ENCODE measurements around the gene TYK2. TPM values are rescaled to one million over a fixed set of nuclear protein-coding genes. Genes with fewer than 3 reads are reported as not detected.

Gene TYK2
- total and polyA plus RNA-seq, 9 of the 15 experiments (the other 6 are each of a cell fraction or from before 2014, with no cell fraction given), result 15.0 to 182 (median 85.9) TPM

DNA sequence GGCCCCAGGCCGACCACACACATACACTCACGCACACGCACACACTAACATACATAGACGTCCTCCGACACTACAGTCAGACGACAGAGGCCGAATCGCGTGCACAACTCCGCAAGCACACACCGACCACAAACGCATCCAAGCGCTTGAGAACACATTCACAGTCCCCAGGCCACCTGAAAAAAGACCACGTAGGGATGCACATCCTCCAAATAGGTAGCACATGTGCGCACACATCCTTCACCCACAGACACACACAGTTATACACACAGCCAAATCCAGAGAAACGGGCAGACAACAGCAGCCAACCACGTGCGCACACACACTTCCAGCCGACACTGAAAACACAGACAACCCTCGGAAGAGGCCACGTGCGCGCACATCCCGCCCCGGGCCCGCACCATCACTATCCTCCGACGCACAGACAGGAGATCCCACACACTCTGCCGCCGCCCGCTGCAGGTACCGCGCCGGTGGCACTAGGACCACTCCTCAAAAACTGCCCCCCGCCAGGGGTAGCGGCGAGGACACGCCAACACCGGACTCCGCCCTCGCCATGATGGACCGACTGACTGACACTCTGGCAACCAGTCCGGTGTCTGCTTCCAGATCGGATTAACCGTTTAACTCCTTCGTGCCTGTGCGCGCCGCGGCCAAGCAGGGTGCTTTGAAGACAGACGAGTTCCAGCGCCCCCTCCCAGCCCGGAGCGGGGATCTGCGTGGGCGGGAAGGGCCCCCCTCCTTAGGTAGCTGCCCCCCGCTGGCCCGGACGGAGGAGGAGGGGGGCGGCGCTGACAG is 39.5 kb upstream of the TYK2 start (continued):
- TF ChIP-seq ZNF436 (CRISPR knock-in tag; IDR thresholded peaks at IDR 0.05), result no peak
- TF ChIP-seq DNMT1 (IDR thresholded peaks at IDR 0.05), result peak; percentile 92; the same call in 1 of the 2 replicates
- TF ChIP-seq LARP7 (IDR thresholded peaks at IDR 0.05), result peak; percentile 73; the same call in 1 of the 2 replicates
- TF ChIP-seq CCAR2 (IDR thresholded peaks at IDR 0.05; ENCODE audit: low read depth, low read length), result 0 out of 2 replicates have a peak, but pooled peaks have one; percentile 24
- 0 out of 2 replicates have a peak, but pooled peaks have one; percentile 64 for TF ChIP-seq MTA1 (IDR thresholded peaks at IDR 0.05; ENCODE audit: borderline replicate concordance)
- TF ChIP-seq, protein P1, sequence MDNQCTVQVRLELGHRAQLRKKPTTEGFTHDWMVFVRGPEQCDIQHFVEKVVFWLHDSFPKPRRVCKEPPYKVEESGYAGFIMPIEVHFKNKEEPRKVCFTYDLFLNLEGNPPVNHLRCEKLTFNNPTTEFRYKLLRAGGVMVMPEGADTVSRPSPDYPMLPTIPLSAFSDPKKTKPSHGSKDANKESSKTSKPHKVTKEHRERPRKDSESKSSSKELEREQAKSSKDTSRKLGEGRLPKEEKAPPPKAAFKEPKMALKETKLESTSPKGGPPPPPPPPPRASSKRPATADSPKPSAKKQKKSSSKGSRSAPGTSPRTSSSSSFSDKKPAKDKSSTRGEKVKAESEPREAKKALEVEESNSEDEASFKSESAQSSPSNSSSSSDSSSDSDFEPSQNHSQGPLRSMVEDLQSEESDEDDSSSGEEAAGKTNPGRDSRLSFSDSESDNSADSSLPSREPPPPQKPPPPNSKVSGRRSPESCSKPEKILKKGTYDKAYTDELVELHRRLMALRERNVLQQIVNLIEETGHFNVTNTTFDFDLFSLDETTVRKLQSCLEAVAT (IDR thresholded peaks at IDR 0.05), result peak in 1 of 2 experiments; percentile 77
- TF ChIP-seq, protein P2, sequence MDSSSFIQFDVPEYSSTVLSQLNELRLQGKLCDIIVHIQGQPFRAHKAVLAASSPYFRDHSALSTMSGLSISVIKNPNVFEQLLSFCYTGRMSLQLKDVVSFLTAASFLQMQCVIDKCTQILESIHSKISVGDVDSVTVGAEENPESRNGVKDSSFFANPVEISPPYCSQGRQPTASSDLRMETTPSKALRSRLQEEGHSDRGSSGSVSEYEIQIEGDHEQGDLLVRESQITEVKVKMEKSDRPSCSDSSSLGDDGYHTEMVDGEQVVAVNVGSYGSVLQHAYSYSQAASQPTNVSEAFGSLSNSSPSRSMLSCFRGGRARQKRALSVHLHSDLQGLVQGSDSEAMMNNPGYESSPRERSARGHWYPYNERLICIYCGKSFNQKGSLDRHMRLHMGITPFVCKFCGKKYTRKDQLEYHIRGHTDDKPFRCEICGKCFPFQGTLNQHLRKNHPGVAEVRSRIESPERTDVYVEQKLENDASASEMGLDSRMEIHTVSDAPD (CRISPR knock-in tag; IDR thresholded peaks at IDR 0.05), result no peak
- TF ChIP-seq THRAP3 (IDR thresholded peaks at IDR 0.05; ENCODE audit: borderline replicate concordance), result peak; percentile 28; the same call in 1 of the 2 replicates
- TF ChIP-seq PRMT5 (CRISPR knock-in tag; IDR thresholded peaks at IDR 0.05), result no peak
- no peak for TF ChIP-seq HSF4 (CRISPR knock-in tag; IDR thresholded peaks at IDR 0.05; ENCODE audit: borderline replicate concordance)
- 0 out of 2 replicates have a peak, but pooled peaks have one; percentile 70 for TF ChIP-seq GATAD2B (IDR thresholded peaks at IDR 0.05; ENCODE audit: borderline replicate concordance)
- TF ChIP-seq ZNF431 (CRISPR knock-in tag; IDR thresholded peaks at IDR 0.05), result peak; percentile 57; the same call in 1 of the 2 replicates
- peak; percentile 76 for TF ChIP-seq SUPT5H (IDR thresholded peaks at IDR 0.05)
- TF ChIP-seq ASH1L (IDR thresholded peaks at IDR 0.05; ENCODE audit: borderline replicate concordance, low read depth, partially characterized antibody), result peak; percentile 13

Data from K562 (cell line).